ENCODE results near the gene TSSC4.

Gene TSSC4

GRCh38 chr11:2404735-2405196 is 4.2 kb downstream of the TSSC4 start:
- Histone ChIP-seq H3K9me3 (ENCODE audit: severe bottlenecking) (no peaks in the 10 kb centered on the region), H3K27me3 (ENCODE audit: insufficient read depth, low read depth, severe bottlenecking) (no peaks in the 10 kb centered on the region), H3K4me3 (ENCODE audit: low read depth, low read length) (no peak overlapping the region), H3K27ac (no peak overlapping the region), H3K36me3 (peaks cover 25% of the 10 kb centered on the region)
- TF ChIP-seq, protein P1, sequence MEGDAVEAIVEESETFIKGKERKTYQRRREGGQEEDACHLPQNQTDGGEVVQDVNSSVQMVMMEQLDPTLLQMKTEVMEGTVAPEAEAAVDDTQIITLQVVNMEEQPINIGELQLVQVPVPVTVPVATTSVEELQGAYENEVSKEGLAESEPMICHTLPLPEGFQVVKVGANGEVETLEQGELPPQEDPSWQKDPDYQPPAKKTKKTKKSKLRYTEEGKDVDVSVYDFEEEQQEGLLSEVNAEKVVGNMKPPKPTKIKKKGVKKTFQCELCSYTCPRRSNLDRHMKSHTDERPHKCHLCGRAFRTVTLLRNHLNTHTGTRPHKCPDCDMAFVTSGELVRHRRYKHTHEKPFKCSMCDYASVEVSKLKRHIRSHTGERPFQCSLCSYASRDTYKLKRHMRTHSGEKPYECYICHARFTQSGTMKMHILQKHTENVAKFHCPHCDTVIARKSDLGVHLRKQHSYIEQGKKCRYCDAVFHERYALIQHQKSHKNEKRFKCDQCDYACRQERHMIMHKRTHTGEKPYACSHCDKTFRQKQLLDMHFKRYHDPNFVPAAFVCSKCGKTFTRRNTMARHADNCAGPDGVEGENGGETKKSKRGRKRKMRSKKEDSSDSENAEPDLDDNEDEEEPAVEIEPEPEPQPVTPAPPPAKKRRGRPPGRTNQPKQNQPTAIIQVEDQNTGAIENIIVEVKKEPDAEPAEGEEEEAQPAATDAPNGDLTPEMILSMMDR (IDR thresholded peaks at IDR 0.05; ENCODE audit: low read depth, low read length) = no peak
- no peak for DNase-seq

DNA sequence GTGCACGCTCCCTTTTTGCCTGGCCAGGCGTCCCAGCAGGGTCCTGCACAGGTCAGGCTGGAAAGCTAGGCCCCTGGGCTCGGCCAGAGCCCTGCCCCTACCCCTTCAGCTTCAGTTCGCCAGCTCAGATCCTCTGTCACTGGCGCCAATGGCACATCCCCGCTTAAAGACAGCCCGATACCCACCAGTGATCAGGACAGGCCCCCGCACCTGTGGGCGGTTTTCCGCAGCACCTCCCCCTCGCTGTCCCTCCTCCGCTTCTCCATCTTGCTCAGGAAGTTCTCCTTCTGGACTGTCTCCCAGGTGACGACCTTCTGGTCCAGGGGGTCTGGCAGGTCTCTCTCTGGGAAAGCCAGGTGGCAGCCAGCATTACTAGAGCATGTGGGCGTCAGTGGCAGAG is 5.9 kb downstream of the TSSC4 start:
- no peak overlapping the region for H3K4me3 ChIP-seq (ENCODE audit: low read depth, low read length)
- no peaks in the 10 kb centered on the region for H3K9me3 ChIP-seq (ENCODE audit: severe bottlenecking)
- TF ChIP-seq, protein P1 (IDR thresholded peaks at IDR 0.05; ENCODE audit: low read depth, low read length) = no peak
- H3K27ac ChIP-seq = no peak overlapping the region
- no peak for DNase-seq
- no peaks in the 10 kb centered on the region for H3K27me3 ChIP-seq (ENCODE audit: insufficient read depth, low read depth, severe bottlenecking)
- peaks cover 21% of the 10 kb centered on the region for H3K36me3 ChIP-seq

DNA sequence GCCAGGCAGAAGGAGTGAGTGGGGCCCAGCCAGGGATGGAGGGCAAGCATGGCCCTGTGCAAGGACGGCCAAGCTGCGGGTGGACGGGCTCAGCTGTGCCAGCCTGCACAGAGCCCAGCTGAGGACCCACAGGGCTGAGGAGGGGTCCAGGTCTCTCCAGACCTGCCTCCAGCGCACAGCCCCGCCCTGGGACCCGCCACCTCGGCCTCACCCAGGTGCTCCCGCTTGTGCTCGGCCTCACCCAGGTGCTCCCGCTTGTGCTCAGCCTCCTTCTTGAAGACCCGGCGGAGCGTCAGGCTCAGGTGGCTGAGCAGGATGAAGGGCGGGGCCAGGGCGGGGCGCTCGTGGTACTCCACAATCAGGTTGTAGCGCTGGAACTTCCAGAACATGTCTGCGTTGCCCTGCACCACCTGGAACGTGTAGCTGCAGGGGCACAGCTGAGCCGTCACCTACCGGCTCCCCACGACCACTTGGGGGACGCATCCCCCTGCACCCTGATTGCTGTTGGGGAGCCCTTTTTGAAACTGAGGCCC is 6.4 kb downstream of the TSSC4 start:
- Histone ChIP-seq H3K4me3 (ENCODE audit: low read depth, low read length) (no peak overlapping the region), H3K27me3 (ENCODE audit: insufficient read depth, low read depth, severe bottlenecking) (no peaks in the 10 kb centered on the region), H3K9me3 (ENCODE audit: severe bottlenecking) (no peaks in the 10 kb centered on the region), H3K36me3 (peaks cover 19% of the 10 kb centered on the region), H3K27ac (no peak overlapping the region)
- TF ChIP-seq, protein P1 (IDR thresholded peaks at IDR 0.05; ENCODE audit: low read depth, low read length) = no peak
- DNase-seq = no peak

GRCh38 chr11:2408671-2409070 is 8.1 kb downstream of the TSSC4 start:
- Histone ChIP-seq H3K9me3 (ENCODE audit: severe bottlenecking) (no peaks in the 10 kb centered on the region), H3K4me3 (ENCODE audit: low read depth, low read length) (no peak overlapping the region), H3K27ac (no peak overlapping the region), H3K27me3 (ENCODE audit: insufficient read depth, low read depth, severe bottlenecking) (no peaks in the 10 kb centered on the region), H3K36me3 (peaks cover 2% of the 10 kb centered on the region)
- TF ChIP-seq, protein P1 (IDR thresholded peaks at IDR 0.05; ENCODE audit: low read depth, low read length) = no peak
- DNase-seq = no peak

GRCh38 chr11:2409126-2409525 is 8.6 kb downstream of the TSSC4 start:
- TF ChIP-seq, protein P1 (IDR thresholded peaks at IDR 0.05; ENCODE audit: low read depth, low read length) = no peak
- H3K4me3 ChIP-seq (ENCODE audit: low read depth, low read length) = no peak overlapping the region
- DNase-seq = no peak
- H3K27ac ChIP-seq = no peak overlapping the region
- no peaks in the 10 kb centered on the region for H3K36me3 ChIP-seq
- no peaks in the 10 kb centered on the region for H3K27me3 ChIP-seq (ENCODE audit: insufficient read depth, low read depth, severe bottlenecking)
- H3K9me3 ChIP-seq (ENCODE audit: severe bottlenecking) = no peaks in the 10 kb centered on the region

All from WERI-Rb-1 (cell line).